Measurements from ENCODE around the gene PDGFB. TPM values are rescaled to one million over a fixed set of nuclear protein-coding genes. Genes with fewer than 3 reads are reported as not detected.

PDGFB gene
- total and polyA plus RNA-seq, 4 donors: 5.9 to 18.3 (median 13.9) TPM

GRCh38 chr22:39178206-39179111 is 66.3 kb downstream of the PDGFB start:
- Histone ChIP-seq H3K4me3 (ENCODE audit: low read depth, low read length) (no peak overlapping the region), H3K27me3 (ENCODE audit: control insufficient read depth, insufficient read depth, low read length) (no peaks in the 10 kb centered on the region), H3K36me3 (ENCODE audit: control insufficient read depth, insufficient read depth, low read length) (no peaks in the 10 kb centered on the region), H3K27ac (ENCODE audit: low read depth, low read length) (no peak overlapping the region), H3K9me3 (ENCODE audit: control insufficient read depth, insufficient read depth, low read length) (no peaks in the 10 kb centered on the region), H3K4me1 (ENCODE audit: control insufficient read depth, insufficient read depth, low read length) (peaks cover 38% of the 10 kb centered on the region)
- DNase-seq (ENCODE audit: low read depth in 4 of 6, low spot score in 6 of 6): no peak
- 94% methylated on average over 15 of the region's 19 CpGs for WGBS (ENCODE audit: insufficient coverage)

GRCh38 chr22:39177791-39178190 is 67.0 kb downstream of the PDGFB start:
- DNase-seq (ENCODE audit: low read depth in 4 of 6, low spot score in 6 of 6): no peak
- Histone ChIP-seq H3K27ac (ENCODE audit: low read depth, low read length) (no peak overlapping the region), H3K27me3 (ENCODE audit: control insufficient read depth, insufficient read depth, low read length) (no peaks in the 10 kb centered on the region), H3K4me1 (ENCODE audit: control insufficient read depth, insufficient read depth, low read length) (peaks cover 44% of the 10 kb centered on the region), H3K9me3 (ENCODE audit: control insufficient read depth, insufficient read depth, low read length) (no peaks in the 10 kb centered on the region), H3K4me3 (ENCODE audit: low read depth, low read length) (no peak overlapping the region), H3K36me3 (ENCODE audit: control insufficient read depth, insufficient read depth, low read length) (no peaks in the 10 kb centered on the region)
- 84% methylated on average over 9 of the region's 9 CpGs for WGBS (ENCODE audit: insufficient coverage)

GRCh38 chr22:39177456-39177775 is 67.4 kb downstream of the PDGFB start:
- no CpG with 5 or more reads among the region's 2 CpGs for WGBS (ENCODE audit: insufficient coverage)
- Histone ChIP-seq H3K9me3 (ENCODE audit: control insufficient read depth, insufficient read depth, low read length) (no peaks in the 10 kb centered on the region), H3K27me3 (ENCODE audit: control insufficient read depth, insufficient read depth, low read length) (no peaks in the 10 kb centered on the region), H3K4me1 (ENCODE audit: control insufficient read depth, insufficient read depth, low read length) (peaks cover 44% of the 10 kb centered on the region), H3K27ac (ENCODE audit: low read depth, low read length) (no peak overlapping the region), H3K36me3 (ENCODE audit: control insufficient read depth, insufficient read depth, low read length) (no peaks in the 10 kb centered on the region), H3K4me3 (ENCODE audit: low read depth, low read length) (no peak overlapping the region)
- DNase-seq (ENCODE audit: low read depth in 4 of 6, low spot score in 6 of 6): no peak

- H3K4me1 ChIP-seq (ENCODE audit: control insufficient read depth, insufficient read depth, low read length): peaks cover 48% of the 10 kb centered on the region
- WGBS (ENCODE audit: insufficient coverage): 74% methylated on average over 13 of the region's 14 CpGs
- no peaks in the 10 kb centered on the region for H3K36me3 ChIP-seq (ENCODE audit: control insufficient read depth, insufficient read depth, low read length)
- no peak overlapping the region for H3K4me3 ChIP-seq (ENCODE audit: low read depth, low read length)
- H3K27ac ChIP-seq (ENCODE audit: low read depth, low read length): peak overlapping the region; percentile 91
- no peaks in the 10 kb centered on the region for H3K27me3 ChIP-seq (ENCODE audit: control insufficient read depth, insufficient read depth, low read length)
- no peak for DNase-seq (ENCODE audit: low read depth in 4 of 6, low spot score in 6 of 6)
- H3K9me3 ChIP-seq (ENCODE audit: control insufficient read depth, insufficient read depth, low read length): no peaks in the 10 kb centered on the region
These were observed 67.9 kb downstream of the PDGFB start for GRCh38 chr22:39176714-39177455.

- 17% methylated on average over 14 of the region's 23 CpGs for WGBS (ENCODE audit: insufficient coverage)
- no peaks in the 10 kb centered on the region for H3K27me3 ChIP-seq (ENCODE audit: control insufficient read depth, insufficient read depth, low read length)
- H3K4me3 ChIP-seq (ENCODE audit: low read depth, low read length): no peak overlapping the region
- H3K4me1 ChIP-seq (ENCODE audit: control insufficient read depth, insufficient read depth, low read length): peaks cover 55% of the 10 kb centered on the region
- H3K9me3 ChIP-seq (ENCODE audit: control insufficient read depth, insufficient read depth, low read length): no peaks in the 10 kb centered on the region
- peaks cover 3% of the 10 kb centered on the region for H3K36me3 ChIP-seq (ENCODE audit: control insufficient read depth, insufficient read depth, low read length)
- peak overlapping the region; percentile 91 for H3K27ac ChIP-seq (ENCODE audit: low read depth, low read length)
- peak in 1 of 6 donors; percentile 60 for DNase-seq (ENCODE audit: low read depth in 4 of 6, low spot score in 6 of 6)
These were observed 68.6 kb downstream of the PDGFB start for GRCh38 chr22:39176143-39176713.

GRCh38 chr22:39175353-39176142 is 69.2 kb downstream of the PDGFB start:
- DNase-seq (ENCODE audit: low read depth in 4 of 6, low spot score in 6 of 6): no peak
- 78% methylated on average over 18 of the region's 18 CpGs for WGBS (ENCODE audit: insufficient coverage)
- Histone ChIP-seq H3K4me3 (ENCODE audit: low read depth, low read length) (no peak overlapping the region), H3K36me3 (ENCODE audit: control insufficient read depth, insufficient read depth, low read length) (peaks cover 3% of the 10 kb centered on the region), H3K4me1 (ENCODE audit: control insufficient read depth, insufficient read depth, low read length) (peaks cover 61% of the 10 kb centered on the region), H3K27ac (ENCODE audit: low read depth, low read length) (peak overlapping the region; percentile 91), H3K9me3 (ENCODE audit: control insufficient read depth, insufficient read depth, low read length) (no peaks in the 10 kb centered on the region), H3K27me3 (ENCODE audit: control insufficient read depth, insufficient read depth, low read length) (no peaks in the 10 kb centered on the region)

- H3K9me3 ChIP-seq (ENCODE audit: control insufficient read depth, insufficient read depth, low read length): no peaks in the 10 kb centered on the region
- peaks cover 3% of the 10 kb centered on the region for H3K36me3 ChIP-seq (ENCODE audit: control insufficient read depth, insufficient read depth, low read length)
- no peaks in the 10 kb centered on the region for H3K27me3 ChIP-seq (ENCODE audit: control insufficient read depth, insufficient read depth, low read length)
- H3K4me3 ChIP-seq (ENCODE audit: low read depth, low read length): no peak overlapping the region
- 22% methylated on average over 19 of the region's 22 CpGs for whole genome bisulfite sequencing (ENCODE audit: insufficient coverage)
- peak in 3 of 6 donors; percentile 48 to 93 (median 91) for DNase-seq (ENCODE audit: low read depth in 4 of 6, low spot score in 6 of 6)
- peaks cover 66% of the 10 kb centered on the region for H3K4me1 ChIP-seq (ENCODE audit: control insufficient read depth, insufficient read depth, low read length)
- peak overlapping the region; percentile 91 for H3K27ac ChIP-seq (ENCODE audit: low read depth, low read length)
These were observed 70.1 kb downstream of the PDGFB start for GRCh38 chr22:39174498-39175352.

GRCh38 chr22:39173787-39174497 is 70.8 kb downstream of the PDGFB start:
- Histone ChIP-seq H3K36me3 (ENCODE audit: control insufficient read depth, insufficient read depth, low read length) (peaks cover 3% of the 10 kb centered on the region), H3K4me1 (ENCODE audit: control insufficient read depth, insufficient read depth, low read length) (peaks cover 66% of the 10 kb centered on the region), H3K4me3 (ENCODE audit: low read depth, low read length) (no peak overlapping the region), H3K9me3 (ENCODE audit: control insufficient read depth, insufficient read depth, low read length) (no peaks in the 10 kb centered on the region), H3K27me3 (ENCODE audit: control insufficient read depth, insufficient read depth, low read length) (no peaks in the 10 kb centered on the region), H3K27ac (ENCODE audit: low read depth, low read length) (peak overlapping the region; percentile 91)
- no peak for DNase-seq (ENCODE audit: low read depth in 4 of 6, low spot score in 6 of 6)
- WGBS (ENCODE audit: insufficient coverage): 75% methylated on average over 4 of the region's 11 CpGs

All from spinal cord (tissue), 10 donors.